K562 (cell line): ENCODE data around the gene CHMP4B. TPM values are rescaled to one million over a fixed set of nuclear protein-coding genes. Genes with fewer than 3 reads are reported as not detected.

Experiments used
- ATAC-seq: fragments of 200-7000 bp; cut with Tn5 transposase; 3 replicates; pipeline ENCODE4 v1.9.1; 2020; ENCODE audit warnings: moderate library complexity
- BruUV-seq: library from RNA; stranded (reverse); fragments of 400-500 nt; replicated peaks from 2 replicates; lab custom pipeline; 2021; lab: Mats Ljungman, UMichigan
- CTCF ChIA-PET: fragments of 300-600 bp; formaldehyde crosslinking; extraction: SDS; loops from one replicate; lab custom pipeline; 2021; ENCODE audit warnings: low intra/inter-chr PET ratio; lab: Yijun Ruan, JAX
- POLR2A ChIA-PET: fragments of 300-600, 350-650 bp; sonication (Branson Sonifier 250); formaldehyde crosslinking; extraction: SDS; loops from one replicate; lab custom pipeline; 2021; ENCODE audit warnings: antibody characterized with exemption, inconsistent platforms; lab: Yijun Ruan, JAX
- DNase-seq, 4 experiments: peaks; one replicate each; pipeline versions ENCODE4 v3.0.0 to v3.0.0-alpha.2; 2011 to 2018; ENCODE audit warnings: low spot score in 3 of 4, mixed read lengths in 3 of 4; ENCODE audit errors: extremely low read depth in 1 of 4
- FAIRE-seq: peaks from 2 replicates; lab custom pipeline; 2011; peaks lifted over from hg19 to GRCh38; lab: Jason Lieb, UNC
- H2AFZ ChIP-seq: 2 replicates; pipeline ENCODE4 v1.6.0; 2011; ENCODE audit warnings: low read depth, low read length, control low read depth, inconsistent platforms
- H3K27ac ChIP-seq: fragments of 200-600 bp; 3 replicates; pipeline ENCODE4 v1.8.0; 2011; ENCODE audit warnings: low read depth, mild to moderate bottlenecking, control low read depth, inconsistent platforms, low read length, moderate library complexity, mixed read lengths; ENCODE audit errors: extremely low read depth
- H3K27me3 ChIP-seq, 2 experiments: fragments of 300-600 bp in 1 of 2; 2 replicates in 1 of 2; 3 replicates in 1 of 2; pipeline versions ENCODE4 v1.6.0 to v1.8.0; 2011; ENCODE audit warnings: inconsistent platforms in 2 of 2, low read length in 2 of 2, mild to moderate bottlenecking in 1 of 2, mixed read lengths in 1 of 2, moderate library complexity in 1 of 2; ENCODE audit not compliant: control insufficient read depth in 2 of 2, insufficient read depth in 2 of 2
- H3K36me3 ChIP-seq: fragments of 300-600 bp; 3 replicates; pipeline ENCODE4 v1.8.0; 2011; ENCODE audit warnings: mild to moderate bottlenecking, low read length, inconsistent platforms; ENCODE audit not compliant: control insufficient read depth, insufficient read depth
- H3K4me1 ChIP-seq, 2 experiments: fragments of 200-600 bp in 1 of 2; replicated peaks in 1 of 2; 2 replicates in 1 of 2; 3 replicates in 1 of 2; pipeline versions ENCODE4 v1.5.1 to v1.8.0; 2011; ENCODE audit warnings: inconsistent platforms in 2 of 2, low read length in 2 of 2, mild to moderate bottlenecking in 1 of 2, mixed read lengths in 1 of 2, moderate library complexity in 1 of 2; ENCODE audit not compliant: control insufficient read depth in 2 of 2, insufficient read depth in 2 of 2
- H3K4me2 ChIP-seq: 2 replicates; pipeline ENCODE4 v1.6.1; 2011; ENCODE audit warnings: low read length, control low read depth, inconsistent platforms, mixed read lengths; ENCODE audit not compliant: insufficient read depth
- H3K4me3 ChIP-seq: fragments of 200-600 bp; sonication (generic), shearing (Covaris generic); 2 replicates; pipeline ENCODE4 v1.5.1; 2016; ENCODE audit warnings: control low read depth, inconsistent platforms
- H3K79me2 ChIP-seq: fragments of 200-600 bp; 3 replicates; pipeline ENCODE4 v1.8.0; 2011; ENCODE audit warnings: low read length, inconsistent platforms; ENCODE audit not compliant: control insufficient read depth, insufficient read depth
- H3K9ac ChIP-seq, 2 experiments: 2 replicates each; pipeline versions ENCODE4 v1.6.0 to v1.6.1; 2011; ENCODE audit warnings: low read depth in 2 of 2, low read length in 2 of 2, control low read depth in 1 of 2, inconsistent platforms in 1 of 2, mild to moderate bottlenecking in 1 of 2, mixed read lengths in 1 of 2; ENCODE audit not compliant: insufficient read depth in 1 of 2
- H3K9me1 ChIP-seq: one replicate; pipeline ENCODE4 v1.6.0; 2011; ENCODE audit warnings: inconsistent platforms, mild to moderate bottlenecking, low read length, moderate library complexity; ENCODE audit not compliant: control insufficient read depth, insufficient read depth
- H3K9me3 ChIP-seq: replicated peaks from 2 replicates; pipeline ENCODE4 v1.5.1; 2011; ENCODE audit warnings: low read depth, low read length, inconsistent platforms; ENCODE audit not compliant: control insufficient read depth, insufficient read depth
- H4K20me1 ChIP-seq: replicated peaks from 2 replicates; pipeline ENCODE4 v1.6.1; 2011; ENCODE audit warnings: low read length, inconsistent platforms, mixed read lengths; ENCODE audit not compliant: control insufficient read depth, insufficient read depth
- CBFB ChIP-seq: sonication (generic); formaldehyde crosslinking; IDR thresholded peaks from 2 replicates; pipeline ENCODE4 v1.4.0; 2020; ENCODE audit warnings: mild to moderate bottlenecking, missing genetic modification reagents
- FOXM1 ChIP-seq, 2 experiments: fragments of 450-650 bp in 1 of 2; sonication (generic) in 1 of 2; formaldehyde crosslinking in 1 of 2; IDR thresholded peaks; 2 replicates each; pipeline versions ENCODE4 v1.6.1 to v1.9.0; 2017 to 2022; ENCODE audit warnings: low read depth in 2 of 2, mild to moderate bottlenecking in 2 of 2, missing genetic modification reagents in 1 of 2, moderate library complexity in 1 of 2
- HMBOX1 ChIP-seq: sonication (generic); IDR thresholded peaks from 2 replicates; pipeline ENCODE4 v1.6.1; 2016
- HSF4 ChIP-seq: fragments of 250-450 bp; sonication (Bioruptor Pico); IDR thresholded peaks from 2 replicates; pipeline ENCODE4 v2.1.2; 2022; ENCODE audit warnings: mild to moderate bottlenecking, moderate library complexity, borderline replicate concordance
- LEF1 ChIP-seq: fragments of 450-650 bp; IDR thresholded peaks from 2 replicates; pipeline ENCODE4 v1.6.1; 2016; ENCODE audit warnings: mild to moderate bottlenecking
- MNT ChIP-seq, 2 experiments: fragments of 450-650 bp; conservative IDR thresholded peaks; 2 replicates each; pipeline ENCODE4 v1.6.1; 2017; ENCODE audit warnings: mild to moderate bottlenecking in 2 of 2, moderate library complexity in 2 of 2
- NR2C2 ChIP-seq, 2 experiments: fragments of 200-800 bp in 1 of 2; sonication (Bioruptor generic) in 1 of 2; sonication (generic) in 1 of 2; formaldehyde crosslinking in 1 of 2; IDR thresholded peaks; 2 replicates each; pipeline versions ENCODE4 v1.6.1 to v1.8.0; 2016 to 2022; ENCODE audit warnings: mild to moderate bottlenecking in 1 of 2, missing compliant biosample characterization in 1 of 2, missing genetic modification characterization in 1 of 2, missing genetic modification reagents in 1 of 2
- TAF1 ChIP-seq: IDR thresholded peaks from 2 replicates; pipeline ENCODE4 v1.6.1; 2011; ENCODE audit warnings: mild to moderate bottlenecking, low read length, moderate library complexity; ENCODE audit not compliant: insufficient read depth, control insufficient read depth, severe bottlenecking; ENCODE audit errors: extremely low read depth
- TOE1 ChIP-seq, 2 experiments: fragments of 450-650 bp in 1 of 2; sonication (generic) in 1 of 2; formaldehyde crosslinking in 1 of 2; IDR thresholded peaks; 2 replicates each; pipeline versions ENCODE4 v1.7.1 to v1.8.0; 2016 to 2022; ENCODE audit warnings: borderline replicate concordance in 2 of 2, mild to moderate bottlenecking in 2 of 2, antibody characterized with exemption in 1 of 2, inconsistent platforms in 1 of 2, low read depth in 1 of 2, missing genetic modification reagents in 1 of 2, moderate library complexity in 1 of 2
- TRIM28 ChIP-seq: fragments of 450-650 bp; IDR thresholded peaks from 2 replicates; pipeline ENCODE4 v1.6.1; 2017
- U2AF1 ChIP-seq: fragments of 200-400 bp; formaldehyde crosslinking; optimal IDR thresholded peaks from 2 replicates; pipeline ENCODE3; 2017; ENCODE audit warnings: mild to moderate bottlenecking, low read depth, low read length, moderate library complexity
- YY1 ChIP-seq, 3 experiments: IDR thresholded peaks; 2 replicates each; pipeline ENCODE4 v1.6.1; 2011; ENCODE audit warnings: low read length in 2 of 3, mild to moderate bottlenecking in 2 of 3, moderate library complexity in 2 of 3, borderline replicate concordance in 1 of 3, control low read depth in 1 of 3, low read depth in 1 of 3; ENCODE audit not compliant: insufficient read depth in 3 of 3, insufficient replicate concordance in 2 of 3, control insufficient read depth in 1 of 3, insufficient read length in 1 of 3; ENCODE audit errors: extremely low read depth in 1 of 3
- ZNF785 ChIP-seq: fragments of 250-450 bp; sonication (Bioruptor Pico); IDR thresholded peaks from 2 replicates; pipeline ENCODE4 v1.4.0; 2020; ENCODE audit warnings: mild to moderate bottlenecking
- WGBS: fragments of 100-300 bp; shearing (Covaris generic); methylation state at CpG from one replicate; pipeline ENCODE4 v1.1.6; 2016; ENCODE audit warnings: low coverage, mixed read lengths; ENCODE audit not compliant: insufficient coverage; ENCODE audit errors: missing lambda C conversion rate; 5-methylcytosine and 5-hydroxymethylcytosine counted together
- in situ Hi-C: fragments of 300-500 bp; cut with MboI; formaldehyde crosslinking; loops from 4 replicates; pipeline ENCODE4 v1.15.0; 2018; ENCODE audit warnings: inconsistent platforms, mixed read lengths
- intact Hi-C: fragments of 100-400 bp; cut with micrococcal nuclease; formaldehyde crosslinking; loops from 2 replicates; pipeline ENCODE4 v1.14.2; 2022
- polyA plus RNA-seq, 8 experiments: library from polyadenylated mRNA; depleted of rRNA in 4 of 8; stranded (reverse) in 5 of 8; unstranded in 3 of 8; fragments of >200 nt; fragmentation: Nextera tagmentation in 2 of 8; fragmentation: Illumina TruSeq in 1 of 8; extraction: Ambion mirVana in 2 of 8; extraction: Trizol in 1 of 8; gene quantifications; 2 replicates each; pipeline versions ENCODE4 v1.2.1 to v1.2.3, GENCODE V29; 2011 to 2014; ENCODE audit warnings: inconsistent platforms in 1 of 8, missing spikeins in 1 of 8
- total RNA-seq, 7 experiments: library from RNA; depleted of rRNA in 6 of 7; stranded (reverse); fragments of >200 nt in 6 of 7; fragmentation: Illumina TruSeq in 2 of 7; extraction: Trizol in 2 of 7; gene quantifications; 2 replicates each; pipeline versions ENCODE4 v1.2.1 to v1.2.3, GENCODE V29; 2011 to 2021; ENCODE audit warnings: low replicate concordance in 1 of 7
- TF ChIP-seq, protein P1 (sequence below): fragments of 250-450 bp; sonication (Bioruptor Pico); IDR thresholded peaks from 2 replicates; pipeline ENCODE4 v1.5.0; 2021
- TF ChIP-seq, protein P2 (sequence below): sonication (generic); formaldehyde crosslinking; IDR thresholded peaks from 2 replicates; pipeline ENCODE4 v1.8.1; 2023; ENCODE audit warnings: mild to moderate bottlenecking, missing genetic modification reagents, moderate library complexity

The CHMP4B gene
- total and polyA plus RNA-seq, 9 of the 15 experiments (the other 6 are each of a cell fraction or from before 2014, with no cell fraction given), result 1.8 to 64.7 (median 31.8) TPM

DNA sequence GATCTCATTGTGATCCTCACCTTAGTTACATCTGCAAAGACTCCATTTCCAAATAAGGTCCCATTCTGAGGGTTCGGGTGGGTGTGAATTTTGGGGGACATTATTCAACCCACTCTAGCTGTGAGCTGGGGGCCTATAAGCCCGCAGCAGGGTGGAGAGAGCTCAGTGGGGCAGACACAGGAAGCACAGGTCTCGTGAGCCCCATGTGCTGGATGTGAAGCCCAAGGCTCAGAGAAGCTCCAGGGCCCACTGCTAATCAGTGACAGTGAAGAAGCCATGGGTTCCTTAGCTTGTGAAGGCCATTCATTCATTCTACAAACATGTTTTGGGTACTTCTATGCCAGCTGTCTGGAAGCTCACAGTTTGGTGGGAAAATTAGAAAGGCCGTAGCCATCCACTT is 47.5 kb downstream of the CHMP4B start:
- in situ Hi-C loops, result no loop called here
- Histone ChIP-seq H4K20me1 (no peaks in the 10 kb centered on the region), H3K4me3 (no peak overlapping the region), H3K4me2 (no peak overlapping the region), H3K27me3 (no peaks in the 10 kb centered on the region), H3K9me3 (no peaks in the 10 kb centered on the region), H2AFZ (no peak overlapping the region), H3K27ac (no peak overlapping the region), H3K9me1 (no peaks in the 10 kb centered on the region), H3K9ac (no peak overlapping the region), H3K36me3 (peaks cover 15% of the 10 kb centered on the region; the same call in 2 of the 3 replicates), H3K4me1 (peaks cover 0 to 13% of the 10 kb centered on the region in 2 experiments; a peak in 3 of 5 replicates), H3K79me2 (no peaks in the 10 kb centered on the region)
- POLR2A ChIA-PET, result interaction anchor here (0.6 to 1.0 kb wide), 4 partner anchors 24 to 254 kb away, joined by 3 to 4 read pairs (median 3); partner anchors contain the start of gene EIF2S2
- CTCF ChIA-PET, result no interaction called here
- ATAC-seq (no peak), DNase-seq (no peak), FAIRE-seq (no peak)
- no TSS peak for BruUV-seq
- 57% methylated on average over 4 of the region's 4 CpGs for WGBS
- intact Hi-C loops, result no loop called here
- TF ChIP-seq FOXM1 (IDR thresholded peaks at IDR 0.05; ENCODE audit: low read depth) (no peak), FOXM1 (CRISPR knock-in tag; IDR thresholded peaks at IDR 0.05; ENCODE audit: low read depth) (no peak), TRIM28 (no peak), TAF1 (no peak), NR2C2 (CRISPR knock-in tag; IDR thresholded peaks at IDR 0.05) (no peak), NR2C2 (tag; IDR thresholded peaks at IDR 0.05) (no peak), LEF1 (no peak), U2AF1 (no peak), HSF4 (CRISPR knock-in tag) (no peak), YY1 (IDR thresholded peaks at IDR 0.05; ENCODE audit: borderline replicate concordance in 1 of 3, control insufficient read depth in 1 of 3, extremely low read depth in 1 of 3, insufficient read depth in 3 of 3, insufficient read length in 1 of 3, insufficient replicate concordance in 2 of 3, low read depth in 1 of 3, low read length in 2 of 3) (no peak), MNT (conservative IDR thresholded peaks at IDR 0.05) (no peak), TOE1 (IDR thresholded peaks at IDR 0.05; ENCODE audit: borderline replicate concordance) (no peak), TOE1 (CRISPR knock-in tag; IDR thresholded peaks at IDR 0.05; ENCODE audit: borderline replicate concordance, low read depth) (no peak), HMBOX1 (no peak), ZNF785 (CRISPR knock-in tag) (no peak), CBFB (CRISPR knock-in tag) (no peak)
- TF ChIP-seq, protein P1, sequence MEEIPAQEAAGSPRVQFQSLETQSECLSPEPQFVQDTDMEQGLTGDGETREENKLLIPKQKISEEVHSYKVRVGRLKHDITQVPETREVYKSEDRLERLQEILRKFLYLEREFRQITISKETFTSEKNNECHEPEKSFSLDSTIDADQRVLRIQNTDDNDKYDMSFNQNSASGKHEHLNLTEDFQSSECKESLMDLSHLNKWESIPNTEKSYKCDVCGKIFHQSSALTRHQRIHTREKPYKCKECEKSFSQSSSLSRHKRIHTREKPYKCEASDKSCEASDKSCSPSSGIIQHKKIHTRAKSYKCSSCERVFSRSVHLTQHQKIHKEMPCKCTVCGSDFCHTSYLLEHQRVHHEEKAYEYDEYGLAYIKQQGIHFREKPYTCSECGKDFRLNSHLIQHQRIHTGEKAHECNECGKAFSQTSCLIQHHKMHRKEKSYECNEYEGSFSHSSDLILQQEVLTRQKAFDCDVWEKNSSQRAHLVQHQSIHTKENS (CRISPR knock-in tag), result no peak
- TF ChIP-seq, protein P2, sequence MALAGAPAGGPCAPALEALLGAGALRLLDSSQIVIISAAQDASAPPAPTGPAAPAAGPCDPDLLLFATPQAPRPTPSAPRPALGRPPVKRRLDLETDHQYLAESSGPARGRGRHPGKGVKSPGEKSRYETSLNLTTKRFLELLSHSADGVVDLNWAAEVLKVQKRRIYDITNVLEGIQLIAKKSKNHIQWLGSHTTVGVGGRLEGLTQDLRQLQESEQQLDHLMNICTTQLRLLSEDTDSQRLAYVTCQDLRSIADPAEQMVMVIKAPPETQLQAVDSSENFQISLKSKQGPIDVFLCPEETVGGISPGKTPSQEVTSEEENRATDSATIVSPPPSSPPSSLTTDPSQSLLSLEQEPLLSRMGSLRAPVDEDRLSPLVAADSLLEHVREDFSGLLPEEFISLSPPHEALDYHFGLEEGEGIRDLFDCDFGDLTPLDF (CRISPR knock-in tag), result no peak
